Prostate gland (tissue), 2 donors: ENCODE data around the gene HSPA9.
"Not testable (repeated sequence)": the region's sequence is repeated elsewhere in the genome, so short reads cannot be mapped to it uniquely, and the experiment has no call there.

Source experiments
- POLR2A ChIP-seq: fragments of 450-650 bp; IDR thresholded peaks from one replicate; pipeline ENCODE4 v1.6.1; 2016; ENCODE audit warnings: antibody characterized with exemption, mild to moderate bottlenecking
- POLR2AphosphoS5 ChIP-seq: sonication (generic); formaldehyde crosslinking; IDR thresholded peaks from one replicate; pipeline ENCODE4 v1.6.1; 2017; ENCODE audit warnings: antibody characterized with exemption
- TF ChIP-seq, protein P1 (sequence below), 4 experiments: fragments of 200-600 bp in 2 of 4; fragments of 450-650 bp in 2 of 4; sonication (generic) in 2 of 4; IDR thresholded peaks; 1 replicate in 3 of 4; 2 replicates in 1 of 4; pipeline ENCODE4 v1.5.1; 2016 to 2019; ENCODE audit warnings: antibody characterized with exemption in 4 of 4, mild to moderate bottlenecking in 2 of 4, moderate library complexity in 2 of 4

DNA sequence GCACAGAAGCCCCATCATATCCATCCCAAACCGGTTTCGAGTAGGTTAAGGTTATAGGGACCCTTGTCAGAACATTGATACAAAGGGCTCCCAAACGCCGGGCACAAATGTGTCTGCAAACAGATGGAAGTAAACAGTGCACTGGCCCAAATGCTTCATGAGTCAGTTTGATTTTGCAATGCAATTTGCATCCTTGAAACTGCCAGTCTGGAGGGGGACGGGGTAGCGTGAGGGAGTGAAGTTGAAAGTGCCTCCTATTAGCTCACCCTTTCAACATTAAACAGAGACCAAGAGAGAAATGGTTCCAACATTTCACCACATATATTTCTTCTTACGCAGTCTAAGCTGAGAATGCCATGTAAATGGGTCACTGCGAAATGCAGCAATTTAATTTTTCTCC, 67.7 kb downstream of the HSPA9 start:
- TF ChIP-seq, protein P1, sequence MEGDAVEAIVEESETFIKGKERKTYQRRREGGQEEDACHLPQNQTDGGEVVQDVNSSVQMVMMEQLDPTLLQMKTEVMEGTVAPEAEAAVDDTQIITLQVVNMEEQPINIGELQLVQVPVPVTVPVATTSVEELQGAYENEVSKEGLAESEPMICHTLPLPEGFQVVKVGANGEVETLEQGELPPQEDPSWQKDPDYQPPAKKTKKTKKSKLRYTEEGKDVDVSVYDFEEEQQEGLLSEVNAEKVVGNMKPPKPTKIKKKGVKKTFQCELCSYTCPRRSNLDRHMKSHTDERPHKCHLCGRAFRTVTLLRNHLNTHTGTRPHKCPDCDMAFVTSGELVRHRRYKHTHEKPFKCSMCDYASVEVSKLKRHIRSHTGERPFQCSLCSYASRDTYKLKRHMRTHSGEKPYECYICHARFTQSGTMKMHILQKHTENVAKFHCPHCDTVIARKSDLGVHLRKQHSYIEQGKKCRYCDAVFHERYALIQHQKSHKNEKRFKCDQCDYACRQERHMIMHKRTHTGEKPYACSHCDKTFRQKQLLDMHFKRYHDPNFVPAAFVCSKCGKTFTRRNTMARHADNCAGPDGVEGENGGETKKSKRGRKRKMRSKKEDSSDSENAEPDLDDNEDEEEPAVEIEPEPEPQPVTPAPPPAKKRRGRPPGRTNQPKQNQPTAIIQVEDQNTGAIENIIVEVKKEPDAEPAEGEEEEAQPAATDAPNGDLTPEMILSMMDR (IDR thresholded peaks at IDR 0.05), result not testable (repeated sequence)
- not testable (repeated sequence) for TF ChIP-seq POLR2A, POLR2AphosphoS5
